GM23338 (cell line): Measurements from ENCODE around the gene EEF2K. TPM values are rescaled to one million over a fixed set of nuclear protein-coding genes. Genes with fewer than 3 reads are reported as not detected.

Experiments
- ATAC-seq: fragments of 200-7000 bp; cut with Tn5 transposase; 3 replicates; pipeline ENCODE4 v1.9.1; 2020
- DNase-seq: peaks from one replicate; pipeline ENCODE4 v3.0.0-alpha.2; 2015; ENCODE audit warnings: low spot score
- H2AFZ ChIP-seq: fragments of 200-600 bp; sonication (generic); 2 replicates; pipeline ENCODE4 v1.8.0; 2016; ENCODE audit warnings: antibody characterized with exemption, mild to moderate bottlenecking, moderate library complexity
- H3F3A ChIP-seq: fragments of 200-600 bp; sonication (generic); replicated peaks from 2 replicates; pipeline ENCODE4 v1.8.0; 2017; ENCODE audit warnings: antibody characterized with exemption, mixed run types, low read depth
- H3K27ac ChIP-seq: fragments of 200-600 bp; sonication (generic); 2 replicates; pipeline ENCODE4 v1.6.1; 2016; ENCODE audit warnings: low read depth
- H3K27me3 ChIP-seq: fragments of 200-600 bp; sonication (generic); 2 replicates; pipeline ENCODE4 v1.8.0; 2016; ENCODE audit warnings: mild to moderate bottlenecking, mixed run types, moderate library complexity; ENCODE audit not compliant: insufficient read depth
- H3K36me3 ChIP-seq: fragments of 200-600 bp; sonication (generic); 2 replicates; pipeline ENCODE4 v1.8.0; 2016; ENCODE audit warnings: mild to moderate bottlenecking; ENCODE audit not compliant: insufficient read depth
- H3K4me1 ChIP-seq: fragments of 200-600 bp; sonication (generic); 2 replicates; pipeline ENCODE4 v1.8.0; 2016; ENCODE audit warnings: mild to moderate bottlenecking, moderate library complexity; ENCODE audit not compliant: insufficient read depth
- H3K4me2 ChIP-seq: fragments of 200-600 bp; sonication (generic); 2 replicates; pipeline ENCODE4 v1.7.1; 2017; ENCODE audit warnings: mixed run types
- H3K4me3 ChIP-seq: fragments of 200-600 bp; sonication (generic); 2 replicates; pipeline ENCODE4 v1.6.1; 2016; ENCODE audit warnings: mixed run types
- H3K79me2 ChIP-seq: fragments of 200-600 bp; sonication (generic); replicated peaks from 2 replicates; pipeline ENCODE4 v1.8.0; 2017; ENCODE audit warnings: mild to moderate bottlenecking; ENCODE audit not compliant: insufficient read depth
- H3K9me2 ChIP-seq: fragments of 200-600 bp; sonication (generic); 2 replicates; pipeline ENCODE4 v1.8.0; 2017; ENCODE audit not compliant: insufficient read depth
- H4K20me1 ChIP-seq: fragments of 200-600 bp; sonication (generic); replicated peaks from 2 replicates; pipeline ENCODE4 v1.8.0; 2017; ENCODE audit warnings: mild to moderate bottlenecking; ENCODE audit not compliant: insufficient read depth
- H3K27ac Mint-ChIP-seq: 2 replicates; pipeline ENCODE4 v1.8.0; 2020; ENCODE audit warnings: inconsistent platforms, mild to moderate bottlenecking, moderate library complexity, mixed read lengths
- H3K27me3 Mint-ChIP-seq: 3 replicates; pipeline ENCODE4 v1.8.0; 2022; ENCODE audit warnings: low read depth, mild to moderate bottlenecking, moderate library complexity, mixed read lengths, inconsistent platforms; ENCODE audit not compliant: insufficient read depth, poor library complexity
- H3K36me3 Mint-ChIP-seq: 3 replicates; pipeline ENCODE4 v1.8.0; 2021; ENCODE audit warnings: low read depth, mild to moderate bottlenecking, inconsistent platforms, moderate library complexity, mixed read lengths
- H3K4me1 Mint-ChIP-seq: 3 replicates; pipeline ENCODE4 v1.8.0; 2020; ENCODE audit warnings: mild to moderate bottlenecking, inconsistent platforms, mixed read lengths
- H3K4me3 Mint-ChIP-seq: 3 replicates; pipeline ENCODE4 v1.8.0; 2021; ENCODE audit warnings: moderate library complexity, mild to moderate bottlenecking, inconsistent platforms, mixed read lengths
- H3K9me3 Mint-ChIP-seq: 3 replicates; pipeline ENCODE4 v1.8.0; 2020; ENCODE audit warnings: moderate library complexity, mild to moderate bottlenecking, inconsistent platforms, mixed read lengths
- CREB1 ChIP-seq: fragments of 250-450 bp; sonication (Bioruptor Pico); IDR thresholded peaks from 2 replicates; pipeline ENCODE4 v1.5.0; 2020; ENCODE audit warnings: low read depth, mild to moderate bottlenecking, moderate library complexity
- EZH2 ChIP-seq: fragments of 200-600 bp; sonication (generic); IDR thresholded peaks from one replicate; pipeline ENCODE4 v1.8.0; 2017; ENCODE audit warnings: antibody characterized with exemption, mild to moderate bottlenecking, low read depth; ENCODE audit not compliant: unreplicated experiment
- EZH2phosphoT487 ChIP-seq: fragments of 200-600 bp; sonication (generic); IDR thresholded peaks from one replicate; pipeline ENCODE4 v1.8.1; 2018; ENCODE audit warnings: antibody characterized with exemption; ENCODE audit not compliant: unreplicated experiment
- JUNB ChIP-seq: IDR thresholded peaks from one replicate; pipeline ENCODE4 v1.6.1; 2016; ENCODE audit warnings: antibody characterized with exemption; ENCODE audit not compliant: unreplicated experiment
- NANOG ChIP-seq: IDR thresholded peaks from 2 replicates; pipeline ENCODE4 v1.6.1; 2016; ENCODE audit warnings: antibody characterized with exemption, borderline replicate concordance
- POLR2AphosphoS5 ChIP-seq: IDR thresholded peaks from 2 replicates; pipeline ENCODE4 v1.6.1; 2016; ENCODE audit warnings: antibody characterized with exemption, low read depth
- STAT1 ChIP-seq: IDR thresholded peaks from one replicate; pipeline ENCODE4 v1.6.1; 2016; ENCODE audit warnings: antibody characterized with exemption; ENCODE audit not compliant: unreplicated experiment
- ZNF114 ChIP-seq: fragments of 250-450 bp; sonication (Bioruptor Pico); IDR thresholded peaks from 2 replicates; pipeline ENCODE4 v1.5.0; 2020; ENCODE audit warnings: mild to moderate bottlenecking, moderate library complexity
- ZNF331 ChIP-seq: fragments of 250-450 bp; sonication (Bioruptor Pico); IDR thresholded peaks from 2 replicates; pipeline ENCODE4 v1.5.0; 2020; ENCODE audit warnings: low read depth, mild to moderate bottlenecking, moderate library complexity
- polyA plus RNA-seq: library from polyadenylated mRNA; unstranded; fragments of >200 nt; fragmentation: Nextera tagmentation; extraction: Ambion mirVana; gene quantifications from 2 replicates; pipeline ENCODE4 v1.2.1, GENCODE V29; 2016
- total RNA-seq: library from RNA; depleted of rRNA; stranded (reverse); fragments of >200 nt; shearing (Covaris generic); gene quantifications from 2 replicates; pipeline ENCODE4 v1.2.3, GENCODE V29; 2014
- TF ChIP-seq, protein P1 (sequence below): IDR thresholded peaks from one replicate; pipeline ENCODE4 v1.6.1; 2018; ENCODE audit warnings: antibody characterized with exemption; ENCODE audit not compliant: unreplicated experiment
- TF ChIP-seq, protein P2 (sequence below): IDR thresholded peaks from 2 replicates; pipeline ENCODE4 v1.6.1; 2016; ENCODE audit warnings: antibody characterized with exemption
- TF ChIP-seq, protein P3 (sequence below): fragments of 250-450 bp; sonication (Bioruptor Pico); IDR thresholded peaks from 2 replicates; pipeline ENCODE4 v1.5.0; 2020; ENCODE audit warnings: mild to moderate bottlenecking, moderate library complexity
- TF ChIP-seq, protein P4 (sequence below), 2 experiments: fragments of 200-600 bp in 1 of 2; sonication (generic) in 1 of 2; conservative IDR thresholded peaks; 2 replicates each; pipeline versions ENCODE4 v1.5.1 to v1.6.1; 2016 to 2017; ENCODE audit warnings: antibody characterized with exemption in 2 of 2, low read depth in 2 of 2, mild to moderate bottlenecking in 2 of 2, moderate library complexity in 1 of 2

The EEF2K gene
- total and polyA plus RNA-seq, 2 experiments from 2014 or later, result 5.4 to 23.9 TPM

DNA sequence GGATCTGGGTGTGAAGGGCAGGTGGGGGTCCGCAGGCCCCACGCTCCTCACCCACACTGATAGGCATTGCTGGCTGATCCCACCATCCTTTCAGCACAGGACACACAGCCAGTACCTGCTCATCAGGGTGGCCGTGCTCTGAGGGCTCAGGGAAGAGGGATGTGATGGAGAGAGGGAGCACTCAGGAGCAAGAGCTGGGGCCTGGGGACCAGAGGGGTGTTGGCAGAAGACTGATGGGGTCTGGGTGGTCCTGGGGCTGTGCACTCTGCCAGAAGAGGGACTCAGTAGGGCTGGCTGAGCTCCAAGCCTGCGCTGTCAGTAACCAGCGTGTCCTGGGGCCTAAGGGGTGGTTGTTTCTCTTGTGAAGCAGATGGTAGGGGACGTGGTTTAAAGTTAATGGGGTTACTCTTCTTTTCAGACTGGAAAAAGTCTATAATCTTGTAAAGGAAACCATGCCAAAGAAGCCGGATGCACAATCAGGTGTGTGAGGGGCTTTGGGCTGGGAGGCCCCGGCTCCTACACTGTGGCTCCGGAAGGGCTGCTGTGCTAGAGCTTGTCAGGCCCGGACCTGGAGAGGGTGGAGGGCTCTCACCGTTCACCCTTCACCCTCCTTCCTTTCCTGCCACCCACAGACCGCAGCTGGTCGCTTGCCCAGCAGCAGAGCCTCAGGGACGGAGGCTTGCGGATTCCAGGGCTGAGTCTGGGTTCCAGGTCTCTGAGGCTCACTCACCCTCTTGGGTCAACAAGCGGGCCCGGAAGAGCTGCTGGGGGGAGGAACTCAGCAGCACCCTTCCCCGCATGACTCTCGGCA lies 118.9 kb downstream of the EEF2K start:
- H3K79me2 ChIP-seq, result peaks cover 11% of the 10 kb centered on the region
- Mint-ChIP-seq H3K27me3 (peaks cover 15% of the 10 kb centered on the region), H3K4me1 (peaks cover 2% of the 10 kb centered on the region; the same call in 1 of the 3 replicates), H3K4me3 (no peak overlapping the region), H3K36me3 (peaks cover 72% of the 10 kb centered on the region), H3K9me3 (no peaks in the 10 kb centered on the region), H3K27ac (no peak overlapping the region)
- H3K27me3 ChIP-seq, result no peaks in the 10 kb centered on the region
- ATAC-seq, result no peak
- H3K4me2 ChIP-seq, result no peak overlapping the region
- no peaks in the 10 kb centered on the region for H3K9me2 ChIP-seq
- no peaks in the 10 kb centered on the region for H3K4me1 ChIP-seq
- peaks cover 43% of the 10 kb centered on the region for H3K36me3 ChIP-seq
- no peak for TF ChIP-seq NANOG
- no peak for TF ChIP-seq STAT1
- TF ChIP-seq, protein P1, sequence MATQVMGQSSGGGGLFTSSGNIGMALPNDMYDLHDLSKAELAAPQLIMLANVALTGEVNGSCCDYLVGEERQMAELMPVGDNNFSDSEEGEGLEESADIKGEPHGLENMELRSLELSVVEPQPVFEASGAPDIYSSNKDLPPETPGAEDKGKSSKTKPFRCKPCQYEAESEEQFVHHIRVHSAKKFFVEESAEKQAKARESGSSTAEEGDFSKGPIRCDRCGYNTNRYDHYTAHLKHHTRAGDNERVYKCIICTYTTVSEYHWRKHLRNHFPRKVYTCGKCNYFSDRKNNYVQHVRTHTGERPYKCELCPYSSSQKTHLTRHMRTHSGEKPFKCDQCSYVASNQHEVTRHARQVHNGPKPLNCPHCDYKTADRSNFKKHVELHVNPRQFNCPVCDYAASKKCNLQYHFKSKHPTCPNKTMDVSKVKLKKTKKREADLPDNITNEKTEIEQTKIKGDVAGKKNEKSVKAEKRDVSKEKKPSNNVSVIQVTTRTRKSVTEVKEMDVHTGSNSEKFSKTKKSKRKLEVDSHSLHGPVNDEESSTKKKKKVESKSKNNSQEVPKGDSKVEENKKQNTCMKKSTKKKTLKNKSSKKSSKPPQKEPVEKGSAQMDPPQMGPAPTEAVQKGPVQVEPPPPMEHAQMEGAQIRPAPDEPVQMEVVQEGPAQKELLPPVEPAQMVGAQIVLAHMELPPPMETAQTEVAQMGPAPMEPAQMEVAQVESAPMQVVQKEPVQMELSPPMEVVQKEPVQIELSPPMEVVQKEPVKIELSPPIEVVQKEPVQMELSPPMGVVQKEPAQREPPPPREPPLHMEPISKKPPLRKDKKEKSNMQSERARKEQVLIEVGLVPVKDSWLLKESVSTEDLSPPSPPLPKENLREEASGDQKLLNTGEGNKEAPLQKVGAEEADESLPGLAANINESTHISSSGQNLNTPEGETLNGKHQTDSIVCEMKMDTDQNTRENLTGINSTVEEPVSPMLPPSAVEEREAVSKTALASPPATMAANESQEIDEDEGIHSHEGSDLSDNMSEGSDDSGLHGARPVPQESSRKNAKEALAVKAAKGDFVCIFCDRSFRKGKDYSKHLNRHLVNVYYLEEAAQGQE, result no peak
- TF ChIP-seq ZNF114 (CRISPR knock-in tag), result no peak
- no peak for TF ChIP-seq EZH2
- no peak for TF ChIP-seq CREB1 (CRISPR knock-in tag)
- TF ChIP-seq ZNF331, result no peak
- TF ChIP-seq EZH2phosphoT487, result no peak
- TF ChIP-seq, protein P2, sequence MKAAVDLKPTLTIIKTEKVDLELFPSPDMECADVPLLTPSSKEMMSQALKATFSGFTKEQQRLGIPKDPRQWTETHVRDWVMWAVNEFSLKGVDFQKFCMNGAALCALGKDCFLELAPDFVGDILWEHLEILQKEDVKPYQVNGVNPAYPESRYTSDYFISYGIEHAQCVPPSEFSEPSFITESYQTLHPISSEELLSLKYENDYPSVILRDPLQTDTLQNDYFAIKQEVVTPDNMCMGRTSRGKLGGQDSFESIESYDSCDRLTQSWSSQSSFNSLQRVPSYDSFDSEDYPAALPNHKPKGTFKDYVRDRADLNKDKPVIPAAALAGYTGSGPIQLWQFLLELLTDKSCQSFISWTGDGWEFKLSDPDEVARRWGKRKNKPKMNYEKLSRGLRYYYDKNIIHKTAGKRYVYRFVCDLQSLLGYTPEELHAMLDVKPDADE, result no peak
- TF ChIP-seq JUNB, result no peak
- TF ChIP-seq POLR2AphosphoS5, result no peak
- TF ChIP-seq, protein P3, sequence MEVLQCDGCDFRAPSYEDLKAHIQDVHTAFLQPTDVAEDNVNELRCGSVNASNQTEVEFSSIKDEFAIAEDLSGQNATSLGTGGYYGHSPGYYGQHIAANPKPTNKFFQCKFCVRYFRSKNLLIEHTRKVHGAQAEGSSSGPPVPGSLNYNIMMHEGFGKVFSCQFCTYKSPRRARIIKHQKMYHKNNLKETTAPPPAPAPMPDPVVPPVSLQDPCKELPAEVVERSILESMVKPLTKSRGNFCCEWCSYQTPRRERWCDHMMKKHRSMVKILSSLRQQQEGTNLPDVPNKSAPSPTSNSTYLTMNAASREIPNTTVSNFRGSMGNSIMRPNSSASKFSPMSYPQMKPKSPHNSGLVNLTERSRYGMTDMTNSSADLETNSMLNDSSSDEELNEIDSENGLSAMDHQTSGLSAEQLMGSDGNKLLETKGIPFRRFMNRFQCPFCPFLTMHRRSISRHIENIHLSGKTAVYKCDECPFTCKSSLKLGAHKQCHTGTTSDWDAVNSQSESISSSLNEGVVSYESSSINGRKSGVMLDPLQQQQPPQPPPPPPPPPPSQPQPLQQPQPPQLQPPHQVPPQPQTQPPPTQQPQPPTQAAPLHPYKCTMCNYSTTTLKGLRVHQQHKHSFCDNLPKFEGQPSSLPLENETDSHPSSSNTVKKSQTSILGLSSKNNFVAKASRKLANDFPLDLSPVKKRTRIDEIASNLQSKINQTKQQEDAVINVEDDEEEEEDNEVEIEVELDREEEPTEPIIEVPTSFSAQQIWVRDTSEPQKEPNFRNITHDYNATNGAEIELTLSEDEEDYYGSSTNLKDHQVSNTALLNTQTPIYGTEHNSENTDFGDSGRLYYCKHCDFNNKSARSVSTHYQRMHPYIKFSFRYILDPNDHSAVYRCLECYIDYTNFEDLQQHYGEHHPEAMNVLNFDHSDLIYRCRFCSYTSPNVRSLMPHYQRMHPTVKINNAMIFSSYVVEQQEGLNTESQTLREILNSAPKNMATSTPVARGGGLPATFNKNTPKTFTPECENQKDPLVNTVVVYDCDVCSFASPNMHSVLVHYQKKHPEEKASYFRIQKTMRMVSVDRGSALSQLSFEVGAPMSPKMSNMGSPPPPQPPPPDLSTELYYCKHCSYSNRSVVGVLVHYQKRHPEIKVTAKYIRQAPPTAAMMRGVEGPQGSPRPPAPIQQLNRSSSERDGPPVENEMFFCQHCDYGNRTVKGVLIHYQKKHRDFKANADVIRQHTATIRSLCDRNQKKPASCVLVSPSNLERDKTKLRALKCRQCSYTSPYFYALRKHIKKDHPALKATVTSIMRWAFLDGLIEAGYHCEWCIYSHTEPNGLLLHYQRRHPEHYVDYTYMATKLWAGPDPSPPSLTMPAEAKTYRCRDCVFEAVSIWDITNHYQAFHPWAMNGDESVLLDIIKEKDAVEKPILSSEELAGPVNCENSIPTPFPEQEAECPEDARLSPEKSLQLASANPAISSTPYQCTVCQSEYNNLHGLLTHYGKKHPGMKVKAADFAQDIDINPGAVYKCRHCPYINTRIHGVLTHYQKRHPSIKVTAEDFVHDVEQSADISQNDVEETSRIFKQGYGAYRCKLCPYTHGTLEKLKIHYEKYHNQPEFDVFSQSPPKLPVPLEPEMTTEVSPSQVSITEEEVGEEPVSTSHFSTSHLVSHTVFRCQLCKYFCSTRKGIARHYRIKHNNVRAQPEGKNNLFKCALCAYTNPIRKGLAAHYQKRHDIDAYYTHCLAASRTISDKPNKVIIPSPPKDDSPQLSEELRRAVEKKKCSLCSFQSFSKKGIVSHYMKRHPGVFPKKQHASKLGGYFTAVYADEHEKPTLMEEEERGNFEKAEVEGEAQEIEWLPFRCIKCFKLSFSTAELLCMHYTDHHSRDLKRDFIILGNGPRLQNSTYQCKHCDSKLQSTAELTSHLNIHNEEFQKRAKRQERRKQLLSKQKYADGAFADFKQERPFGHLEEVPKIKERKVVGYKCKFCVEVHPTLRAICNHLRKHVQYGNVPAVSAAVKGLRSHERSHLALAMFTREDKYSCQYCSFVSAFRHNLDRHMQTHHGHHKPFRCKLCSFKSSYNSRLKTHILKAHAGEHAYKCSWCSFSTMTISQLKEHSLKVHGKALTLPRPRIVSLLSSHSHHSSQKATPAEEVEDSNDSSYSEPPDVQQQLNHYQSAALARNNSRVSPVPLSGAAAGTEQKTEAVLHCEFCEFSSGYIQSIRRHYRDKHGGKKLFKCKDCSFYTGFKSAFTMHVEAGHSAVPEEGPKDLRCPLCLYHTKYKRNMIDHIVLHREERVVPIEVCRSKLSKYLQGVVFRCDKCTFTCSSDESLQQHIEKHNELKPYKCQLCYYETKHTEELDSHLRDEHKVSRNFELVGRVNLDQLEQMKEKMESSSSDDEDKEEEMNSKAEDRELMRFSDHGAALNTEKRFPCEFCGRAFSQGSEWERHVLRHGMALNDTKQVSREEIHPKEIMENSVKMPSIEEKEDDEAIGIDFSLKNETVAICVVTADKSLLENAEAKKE (CRISPR knock-in tag), result no peak
- TF ChIP-seq, protein P4, sequence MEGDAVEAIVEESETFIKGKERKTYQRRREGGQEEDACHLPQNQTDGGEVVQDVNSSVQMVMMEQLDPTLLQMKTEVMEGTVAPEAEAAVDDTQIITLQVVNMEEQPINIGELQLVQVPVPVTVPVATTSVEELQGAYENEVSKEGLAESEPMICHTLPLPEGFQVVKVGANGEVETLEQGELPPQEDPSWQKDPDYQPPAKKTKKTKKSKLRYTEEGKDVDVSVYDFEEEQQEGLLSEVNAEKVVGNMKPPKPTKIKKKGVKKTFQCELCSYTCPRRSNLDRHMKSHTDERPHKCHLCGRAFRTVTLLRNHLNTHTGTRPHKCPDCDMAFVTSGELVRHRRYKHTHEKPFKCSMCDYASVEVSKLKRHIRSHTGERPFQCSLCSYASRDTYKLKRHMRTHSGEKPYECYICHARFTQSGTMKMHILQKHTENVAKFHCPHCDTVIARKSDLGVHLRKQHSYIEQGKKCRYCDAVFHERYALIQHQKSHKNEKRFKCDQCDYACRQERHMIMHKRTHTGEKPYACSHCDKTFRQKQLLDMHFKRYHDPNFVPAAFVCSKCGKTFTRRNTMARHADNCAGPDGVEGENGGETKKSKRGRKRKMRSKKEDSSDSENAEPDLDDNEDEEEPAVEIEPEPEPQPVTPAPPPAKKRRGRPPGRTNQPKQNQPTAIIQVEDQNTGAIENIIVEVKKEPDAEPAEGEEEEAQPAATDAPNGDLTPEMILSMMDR (conservative IDR thresholded peaks at IDR 0.05; ENCODE audit: low read depth in 2 of 2), result no peak
- H3K4me3 ChIP-seq, result no peak overlapping the region
- H3F3A ChIP-seq, result peaks cover 10% of the 10 kb centered on the region
- H4K20me1 ChIP-seq, result no peaks in the 10 kb centered on the region; the same call in 1 of the 2 replicates
- H3K27ac ChIP-seq, result no peak overlapping the region
- no peak overlapping the region for H2AFZ ChIP-seq
- DNase-seq, result no peak
